ENCODE results near the gene CAMK4. TPM values are rescaled to one million over a fixed set of nuclear protein-coding genes. Genes with fewer than 3 reads are reported as not detected.

CAMK4 gene
- total RNA-seq, 1 donor from 2014 or later, result 82.8 TPM

- intact Hi-C loops (cut with micrococcal nuclease), result loop anchor here (10.0 kb wide), 2 partner anchors 897 to 1997 kb away; partner anchors contain the start of genes EPB41L4A and YTHDC2
Measured at GRCh38 chr5:111517853-111518501, 293.8 kb downstream of the CAMK4 start.

- intact Hi-C loops (cut with micrococcal nuclease), result loop anchor here (10.0 kb wide), 2 partner anchors 896 to 1996 kb away; partner anchors contain the start of genes EPB41L4A and YTHDC2
Measured at GRCh38 chr5:111518777-111519176, 294.6 kb downstream of the CAMK4 start.

GRCh38 chr5:111520908-111521307 is 296.7 kb downstream of the CAMK4 start:
- intact Hi-C loops (cut with micrococcal nuclease), result no loop called here

- intact Hi-C loops (cut with micrococcal nuclease), result no loop called here
Measured at GRCh38 chr5:111528056-111528455, 303.9 kb downstream of the CAMK4 start.

GRCh38 chr5:111530298-111530740 is 306.1 kb downstream of the CAMK4 start:
- intact Hi-C loops (cut with micrococcal nuclease), result loop anchor here (1.0 to 5.0 kb wide), 9 partner anchors 18 to 1177 kb away; partner anchors contain the start of genes NREP, SLC25A46, STARD4 and WDR36

- intact Hi-C loops (cut with micrococcal nuclease), result loop anchor here (5.0 kb wide), 2 partner anchors 209 to 781 kb away; no protein-coding TSS in a partner anchor
Measured at GRCh38 chr5:111532886-111533582, 308.9 kb downstream of the CAMK4 start.

- intact Hi-C loops (cut with micrococcal nuclease), result no loop called here
Measured at GRCh38 chr5:111535879-111536549, 311.8 kb downstream of the CAMK4 start.

- intact Hi-C loops (cut with micrococcal nuclease), result no loop called here
Measured at GRCh38 chr5:111537141-111538024, 313.2 kb downstream of the CAMK4 start.

Other genes with a start within 250 kb of the CAMK4 start
- gene TSLP, start 152.7 kb upstream of the CAMK4 start, total RNA-seq, result 0.15 and 0.29 TPM in 2 replicates
- 39.6 and 43.0 TPM in 2 replicates for gene WDR36, start 132.0 kb upstream of the CAMK4 start, total RNA-seq